WTC11 (cell line): ENCODE measurements around the gene TLK1. TPM values are rescaled to one million over a fixed set of nuclear protein-coding genes. Genes with fewer than 3 reads are reported as not detected.

ENCODE experiments used
- ATAC-seq: fragments of 200-7000 bp; cut with Tn5 transposase; 2 replicates; pipeline ENCODE4 v1.10.0; 2021; ENCODE audit warnings: mild to moderate bottlenecking, moderate library complexity
- CTCF ChIA-PET: fragments of 300-600 bp; sonication (Branson Sonifier 250); formaldehyde crosslinking; loops from one replicate; lab custom pipeline; 2021; ENCODE audit warnings: antibody characterized with exemption; lab: Charles Lee
- POLR2A ChIA-PET: fragments of 350-600 bp; sonication (Branson Sonifier 250); formaldehyde crosslinking; loops from one replicate; lab custom pipeline; 2021; ENCODE audit warnings: antibody characterized with exemption; lab: Charles Lee
- DNase-seq: peaks from one replicate; pipeline ENCODE4 v3.0.0; 2021; ENCODE audit warnings: low spot score
- H3K27ac Mint-ChIP-seq: 2 replicates; pipeline ENCODE4 v1.8.0; 2021; ENCODE audit warnings: mixed read lengths
- H3K27me3 Mint-ChIP-seq: 2 replicates; pipeline ENCODE4 v1.8.0; 2021; ENCODE audit warnings: low read depth, mild to moderate bottlenecking, moderate library complexity, mixed read lengths
- H3K36me3 Mint-ChIP-seq: 2 replicates; pipeline ENCODE4 v1.8.0; 2021; ENCODE audit warnings: mixed read lengths
- H3K4me1 Mint-ChIP-seq: 2 replicates; pipeline ENCODE4 v1.8.0; 2022; ENCODE audit warnings: mixed read lengths
- H3K4me3 Mint-ChIP-seq: 2 replicates; pipeline ENCODE4 v1.8.0; 2021; ENCODE audit warnings: mild to moderate bottlenecking, moderate library complexity, mixed read lengths
- H3K9me3 Mint-ChIP-seq: 2 replicates; pipeline ENCODE4 v1.8.0; 2021; ENCODE audit warnings: mixed read lengths
- AR ChIP-seq: fragments of 250-450 bp; sonication (Bioruptor Pico); IDR thresholded peaks from 2 replicates; pipeline ENCODE4 v1.9.0; 2021; ENCODE audit warnings: mild to moderate bottlenecking
- ATF6 ChIP-seq: sonication (generic); formaldehyde crosslinking; IDR thresholded peaks from 2 replicates; pipeline ENCODE4 v1.8.1; 2023; ENCODE audit warnings: mild to moderate bottlenecking, missing genetic modification reagents
- E2F5 ChIP-seq: sonication (generic); formaldehyde crosslinking; IDR thresholded peaks from 2 replicates; pipeline ENCODE4 v1.8.1; 2022; ENCODE audit warnings: mild to moderate bottlenecking, moderate library complexity, missing genetic modification reagents
- EMX1 ChIP-seq: fragments of 250-450 bp; sonication (Bioruptor Pico); IDR thresholded peaks from 2 replicates; pipeline ENCODE4 v1.8.0; 2021; ENCODE audit warnings: mild to moderate bottlenecking
- ERG ChIP-seq: fragments of 250-450 bp; sonication (Bioruptor Pico); IDR thresholded peaks from 2 replicates; pipeline ENCODE4 v1.8.0; 2021; ENCODE audit warnings: mild to moderate bottlenecking
- GABPB1 ChIP-seq: sonication (generic); formaldehyde crosslinking; IDR thresholded peaks from 2 replicates; pipeline ENCODE4 v1.8.1; 2023; ENCODE audit warnings: mild to moderate bottlenecking, missing genetic modification reagents
- HMGXB4 ChIP-seq: sonication (generic); formaldehyde crosslinking; IDR thresholded peaks from 2 replicates; pipeline ENCODE4 v1.8.1; 2023; ENCODE audit warnings: mild to moderate bottlenecking, moderate library complexity, missing genetic modification reagents
- NFYB ChIP-seq: sonication (generic); formaldehyde crosslinking; conservative IDR thresholded peaks from 2 replicates; pipeline ENCODE4 v1.8.0; 2022; ENCODE audit warnings: low read depth, missing genetic modification reagents
- NR2C2 ChIP-seq: sonication (generic); formaldehyde crosslinking; IDR thresholded peaks from 2 replicates; pipeline ENCODE4 v1.8.0; 2022; ENCODE audit warnings: mild to moderate bottlenecking, missing genetic modification reagents
- OVOL2 ChIP-seq: fragments of 250-450 bp; sonication (Bioruptor Pico); IDR thresholded peaks from 2 replicates; pipeline ENCODE4 v1.9.0; 2021; ENCODE audit warnings: mild to moderate bottlenecking, borderline replicate concordance
- RELA ChIP-seq: sonication (generic); formaldehyde crosslinking; IDR thresholded peaks from 2 replicates; pipeline ENCODE4 v1.8.1; 2022; ENCODE audit warnings: missing genetic modification reagents, mild to moderate bottlenecking, borderline replicate concordance
- SMAD4 ChIP-seq: sonication (generic); formaldehyde crosslinking; IDR thresholded peaks from 2 replicates; pipeline ENCODE4 v1.8.0; 2022; ENCODE audit warnings: mild to moderate bottlenecking, missing genetic modification reagents
- ZNF396 ChIP-seq: fragments of 250-450 bp; sonication (Bioruptor Pico); IDR thresholded peaks from 2 replicates; pipeline ENCODE4 v1.8.0; 2021; ENCODE audit warnings: mild to moderate bottlenecking, moderate library complexity, borderline replicate concordance
- total RNA-seq: library from RNA; stranded (reverse); gene quantifications from 3 replicates; pipeline ENCODE4 v1.2.3, GENCODE V29; 2021
- TF ChIP-seq, protein P1 (sequence below): sonication (generic); formaldehyde crosslinking; conservative IDR thresholded peaks from 2 replicates; pipeline ENCODE4 v1.8.1; 2023; ENCODE audit warnings: mild to moderate bottlenecking, low read depth, missing genetic modification reagents, moderate library complexity
- TF ChIP-seq, protein P2 (sequence below): sonication (generic); formaldehyde crosslinking; IDR thresholded peaks from 2 replicates; pipeline ENCODE4 v1.8.1; 2022; ENCODE audit warnings: missing genetic modification reagents, borderline replicate concordance

The TLK1 gene
- total RNA-seq, 1 experiment from 2014 or later, result 91.1 TPM

DNA sequence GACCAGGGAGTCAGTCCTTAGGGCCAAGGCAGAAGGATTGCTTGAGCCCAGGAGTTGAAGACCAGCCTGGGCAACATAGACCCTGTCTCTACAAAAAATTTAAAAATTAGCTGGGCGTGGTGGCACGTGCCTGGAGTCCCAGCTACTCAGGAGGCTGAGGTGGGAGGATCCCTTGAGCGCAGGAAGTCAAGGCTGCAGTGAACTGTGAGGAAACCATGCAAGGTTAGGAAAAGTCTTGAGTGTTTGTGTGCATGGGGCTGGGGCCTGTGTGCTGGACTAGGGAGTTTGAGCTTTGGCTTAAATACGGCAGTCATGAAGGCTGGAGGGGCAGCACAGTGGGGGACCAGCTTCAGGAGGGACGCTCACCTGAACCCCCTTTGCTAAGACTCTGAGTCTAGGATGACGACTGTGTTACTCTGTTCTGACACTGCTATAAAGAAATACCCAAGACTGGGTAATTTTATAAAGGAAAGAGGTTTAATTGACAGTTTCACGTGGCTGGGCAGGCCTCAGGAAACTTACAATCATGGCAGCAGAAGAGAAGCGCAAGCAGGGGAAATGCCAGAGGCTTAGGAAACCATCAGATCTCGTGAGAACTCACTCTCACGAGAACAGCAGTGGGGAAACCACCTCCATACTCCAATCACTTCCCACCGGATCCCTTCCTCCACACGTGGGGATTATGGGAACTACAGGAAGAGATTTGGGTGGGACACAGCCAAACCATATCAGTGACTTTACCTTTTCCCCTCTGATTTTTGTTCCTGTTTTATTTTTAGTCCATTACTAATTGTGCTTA is 192.3 kb downstream of the TLK1 start:
- peaks cover 4% of the 10 kb centered on the region; the same call in 1 of the 2 replicates for H3K27me3 Mint-ChIP-seq
- no peak overlapping the region for H3K4me3 Mint-ChIP-seq
- H3K4me1 Mint-ChIP-seq, result peaks cover 30% of the 10 kb centered on the region
- CTCF ChIA-PET, result interaction anchor here (1.2 to 1.6 kb wide), 2 partner anchors 40 to 575 kb away, joined by 3 to 7 read pairs; partner anchors contain the start of gene GORASP2
- H3K36me3 Mint-ChIP-seq, result peaks cover 37% of the 10 kb centered on the region
- no peak for DNase-seq
- POLR2A ChIA-PET, result no interaction called here
- H3K9me3 Mint-ChIP-seq, result no peaks in the 10 kb centered on the region
- no peak for ATAC-seq
- TF ChIP-seq SMAD4 (CRISPR knock-in tag) (no peak), OVOL2 (CRISPR knock-in tag) (0 out of 2 replicates have a peak, but pooled peaks have one; percentile 51), EMX1 (CRISPR knock-in tag) (0 out of 2 replicates have a peak, but pooled peaks have one; percentile 17)
- peak overlapping the region; percentile 67 for H3K27ac Mint-ChIP-seq

DNA sequence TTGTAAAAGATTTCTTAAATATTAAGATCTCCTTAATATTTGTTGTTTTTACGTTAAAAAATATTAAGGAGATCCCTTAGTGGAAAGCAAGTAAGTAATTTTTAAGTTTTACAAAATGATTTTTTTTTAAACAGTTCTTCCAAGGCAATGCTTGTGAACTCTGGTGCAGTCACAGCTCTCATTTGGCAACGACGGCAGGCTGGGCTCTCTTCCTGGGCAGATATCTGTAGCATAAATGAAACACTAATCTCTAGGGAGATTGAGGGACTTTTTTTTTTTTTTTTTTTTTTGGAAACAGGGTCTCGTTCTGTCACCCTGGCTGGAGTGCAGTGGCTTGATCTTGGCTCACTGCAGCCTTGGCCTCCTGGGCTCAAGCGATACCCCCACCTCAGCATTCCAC is 193.1 kb downstream of the TLK1 start:
- 0 out of 2 replicates have a peak overlapping the region, but pooled peaks have one; percentile 67 for H3K27ac Mint-ChIP-seq
- H3K4me1 Mint-ChIP-seq, result peaks cover 24% of the 10 kb centered on the region
- no peaks in the 10 kb centered on the region; the same call in 1 of the 2 replicates for H3K27me3 Mint-ChIP-seq
- H3K36me3 Mint-ChIP-seq, result peaks cover 43% of the 10 kb centered on the region
- no peak overlapping the region for H3K4me3 Mint-ChIP-seq
- TF ChIP-seq NFYB (CRISPR knock-in tag), result no peak
- TF ChIP-seq, protein P1, sequence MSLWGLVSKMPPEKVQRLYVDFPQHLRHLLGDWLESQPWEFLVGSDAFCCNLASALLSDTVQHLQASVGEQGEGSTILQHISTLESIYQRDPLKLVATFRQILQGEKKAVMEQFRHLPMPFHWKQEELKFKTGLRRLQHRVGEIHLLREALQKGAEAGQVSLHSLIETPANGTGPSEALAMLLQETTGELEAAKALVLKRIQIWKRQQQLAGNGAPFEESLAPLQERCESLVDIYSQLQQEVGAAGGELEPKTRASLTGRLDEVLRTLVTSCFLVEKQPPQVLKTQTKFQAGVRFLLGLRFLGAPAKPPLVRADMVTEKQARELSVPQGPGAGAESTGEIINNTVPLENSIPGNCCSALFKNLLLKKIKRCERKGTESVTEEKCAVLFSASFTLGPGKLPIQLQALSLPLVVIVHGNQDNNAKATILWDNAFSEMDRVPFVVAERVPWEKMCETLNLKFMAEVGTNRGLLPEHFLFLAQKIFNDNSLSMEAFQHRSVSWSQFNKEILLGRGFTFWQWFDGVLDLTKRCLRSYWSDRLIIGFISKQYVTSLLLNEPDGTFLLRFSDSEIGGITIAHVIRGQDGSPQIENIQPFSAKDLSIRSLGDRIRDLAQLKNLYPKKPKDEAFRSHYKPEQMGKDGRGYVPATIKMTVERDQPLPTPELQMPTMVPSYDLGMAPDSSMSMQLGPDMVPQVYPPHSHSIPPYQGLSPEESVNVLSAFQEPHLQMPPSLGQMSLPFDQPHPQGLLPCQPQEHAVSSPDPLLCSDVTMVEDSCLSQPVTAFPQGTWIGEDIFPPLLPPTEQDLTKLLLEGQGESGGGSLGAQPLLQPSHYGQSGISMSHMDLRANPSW, result no peak
- no peak for TF ChIP-seq ERG (CRISPR knock-in tag)
- no peak for TF ChIP-seq ZNF396 (CRISPR knock-in tag)
- no peak for TF ChIP-seq GABPB1 (CRISPR knock-in tag)
- no peak for TF ChIP-seq NR2C2 (CRISPR knock-in tag)
- TF ChIP-seq E2F5 (CRISPR knock-in tag), result no peak
- TF ChIP-seq, protein P2, sequence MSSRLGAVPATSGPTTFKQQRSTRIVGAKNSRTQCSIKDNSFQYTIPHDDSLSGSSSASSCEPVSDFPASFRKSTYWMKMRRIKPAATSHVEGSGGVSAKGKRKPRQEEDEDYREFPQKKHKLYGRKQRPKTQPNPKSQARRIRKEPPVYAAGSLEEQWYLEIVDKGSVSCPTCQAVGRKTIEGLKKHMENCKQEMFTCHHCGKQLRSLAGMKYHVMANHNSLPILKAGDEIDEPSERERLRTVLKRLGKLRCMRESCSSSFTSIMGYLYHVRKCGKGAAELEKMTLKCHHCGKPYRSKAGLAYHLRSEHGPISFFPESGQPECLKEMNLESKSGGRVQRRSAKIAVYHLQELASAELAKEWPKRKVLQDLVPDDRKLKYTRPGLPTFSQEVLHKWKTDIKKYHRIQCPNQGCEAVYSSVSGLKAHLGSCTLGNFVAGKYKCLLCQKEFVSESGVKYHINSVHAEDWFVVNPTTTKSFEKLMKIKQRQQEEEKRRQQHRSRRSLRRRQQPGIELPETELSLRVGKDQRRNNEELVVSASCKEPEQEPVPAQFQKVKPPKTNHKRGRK (CRISPR knock-in tag), result no peak
- POLR2A ChIA-PET, result no interaction called here
- CTCF ChIA-PET, result interaction anchor here (1.6 kb wide), 1 partner anchor 39 kb away, joined by 7 read pairs; the partner anchor contains the start of gene GORASP2
- H3K9me3 Mint-ChIP-seq, result no peaks in the 10 kb centered on the region
- DNase-seq (no peak), ATAC-seq (no peak)

DNA sequence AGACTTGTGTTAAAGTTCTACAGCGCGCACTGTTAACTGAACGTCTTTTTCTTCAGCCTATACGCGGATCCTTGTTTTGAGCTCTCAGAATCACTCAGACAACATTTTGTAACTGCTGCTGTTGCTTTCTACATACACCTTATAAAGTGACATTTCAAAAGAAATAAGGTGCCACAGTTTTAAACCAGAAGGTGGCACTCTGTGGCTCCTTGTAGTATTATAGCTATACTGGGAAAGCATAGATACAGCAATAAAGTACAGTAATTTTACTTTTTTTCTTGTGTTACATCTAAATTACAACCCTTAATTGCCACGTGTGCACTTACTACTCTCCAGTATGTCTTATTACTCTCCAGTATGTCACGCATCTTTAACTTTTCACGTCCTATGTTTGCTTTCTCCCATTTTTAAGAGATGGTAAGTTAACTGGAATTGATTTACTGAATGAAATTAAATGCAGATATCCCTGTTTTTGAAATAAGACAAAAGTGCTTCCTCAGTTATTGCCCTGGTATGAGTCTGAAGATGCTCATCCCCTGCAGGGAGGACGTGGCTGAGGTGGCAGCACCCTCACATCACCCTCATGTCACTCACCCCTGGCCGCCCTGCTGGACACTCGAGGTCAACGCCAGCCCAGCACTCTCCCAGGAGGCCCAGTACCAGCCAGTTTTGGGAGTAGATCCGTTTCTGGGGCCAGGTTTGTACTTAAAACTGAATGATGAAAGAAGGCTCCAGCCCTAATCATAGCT is 193.9 kb downstream of the TLK1 start:
- peaks cover 51% of the 10 kb centered on the region for H3K36me3 Mint-ChIP-seq
- TF ChIP-seq RELA, result no peak
- no peak for TF ChIP-seq ATF6 (CRISPR knock-in tag)
- no peak for TF ChIP-seq HMGXB4 (CRISPR knock-in tag)
- TF ChIP-seq AR (CRISPR knock-in tag), result no peak

More for the DNA sequence above, 193.9 kb downstream of the TLK1 start:
- Mint-ChIP-seq H3K4me1 (peaks cover 20% of the 10 kb centered on the region), H3K9me3 (no peaks in the 10 kb centered on the region), H3K27ac (peak overlapping the region; percentile 6; the same call in 1 of the 2 replicates), H3K4me3 (no peak overlapping the region), H3K27me3 (no peaks in the 10 kb centered on the region)
- CTCF ChIA-PET, result no interaction called here
- POLR2A ChIA-PET, result interaction anchor here (0.6 kb wide), 1 partner anchor 40 kb away, joined by 3 read pairs; no protein-coding TSS in a partner anchor
- DNase-seq (peak; percentile 51), ATAC-seq (peak; percentile 73)
